Cortex of kidney (tissue), 1 donor: ENCODE data around the gene GFRAL.

ENCODE experiments used
- DNase-seq: peaks from one replicate; lab custom pipeline; 2025; lab: John Stamatoyannopoulos, UW

Gene GFRAL

GRCh38 chr6:55433446-55434130 is 106.3 kb downstream of the GFRAL start:
- no peak for DNase-seq

- no peak for DNase-seq
These were observed 109.9 kb downstream of the GFRAL start for GRCh38 chr6:55437141-55437540.

GRCh38 chr6:55438203-55438602 is 110.9 kb downstream of the GFRAL start:
- DNase-seq, result no peak

- DNase-seq, result no peak
These were observed 116.2 kb downstream of the GFRAL start for GRCh38 chr6:55443238-55444134.

GRCh38 chr6:55445648-55446204 is 118.5 kb downstream of the GFRAL start:
- DNase-seq, result no peak

- DNase-seq, result no peak
These were observed 120.6 kb downstream of the GFRAL start for GRCh38 chr6:55447891-55448290.

GRCh38 chr6:55448451-55448850 is 121.2 kb downstream of the GFRAL start:
- no peak for DNase-seq

- DNase-seq, result no peak
These were observed 122.0 kb downstream of the GFRAL start for GRCh38 chr6:55449225-55449624.

GRCh38 chr6:55450005-55450404 is 122.7 kb downstream of the GFRAL start:
- no peak for DNase-seq
